Loucy (cell line): ENCODE measurements around the gene NPY2R.

ENCODE experiments used
- H2AFZ ChIP-seq: fragments of 200-600 bp; sonication (generic); 2 replicates; pipeline ENCODE4 v1.6.0; 2016; ENCODE audit warnings: antibody characterized with exemption, mild to moderate bottlenecking, low read length, moderate library complexity
- H3F3A ChIP-seq: fragments of 200-600 bp; 2 replicates; pipeline ENCODE4 v1.6.0; 2016; ENCODE audit warnings: antibody characterized with exemption, low read depth, mild to moderate bottlenecking
- H3K27me3 ChIP-seq: fragments of 200-600 bp; sonication (generic); 2 replicates; pipeline ENCODE4 v1.6.1; 2014; ENCODE audit warnings: low read length, mild to moderate bottlenecking; ENCODE audit not compliant: insufficient read depth, poor library complexity, severe bottlenecking
- H3K36me3 ChIP-seq: fragments of 200-600 bp; sonication (generic); 2 replicates; pipeline ENCODE4 v1.6.1; 2016; ENCODE audit warnings: low read length; ENCODE audit not compliant: insufficient read depth
- H3K4me1 ChIP-seq: fragments of 200-600 bp; sonication (generic); 2 replicates; pipeline ENCODE4 v1.5.1; 2014; ENCODE audit warnings: low read length, mild to moderate bottlenecking; ENCODE audit not compliant: insufficient read depth, poor library complexity, severe bottlenecking
- H3K4me2 ChIP-seq: fragments of 200-600 bp; sonication (generic); 2 replicates; pipeline ENCODE4 v1.6.0; 2014; ENCODE audit warnings: antibody characterized with exemption, low read length, low read depth, mild to moderate bottlenecking; ENCODE audit not compliant: poor library complexity, severe bottlenecking
- H3K4me3 ChIP-seq: fragments of 200-600 bp; sonication (generic); 2 replicates; pipeline ENCODE4 v1.5.1; 2014; ENCODE audit warnings: low read length, mild to moderate bottlenecking, mixed read lengths; ENCODE audit not compliant: poor library complexity, severe bottlenecking
- H3K79me2 ChIP-seq: fragments of 200-600 bp; sonication (generic); 2 replicates; pipeline ENCODE4 v1.6.1; 2014; ENCODE audit warnings: low read length; ENCODE audit not compliant: insufficient read depth
- H3K9ac ChIP-seq: fragments of 200-600 bp; sonication (generic); 2 replicates; pipeline ENCODE4 v1.6.0; 2014; ENCODE audit warnings: mild to moderate bottlenecking, low read depth, low read length, moderate library complexity; ENCODE audit not compliant: poor library complexity, severe bottlenecking
- H3K9me2 ChIP-seq: fragments of 200-600 bp; sonication (generic); replicated peaks from 2 replicates; pipeline ENCODE4 v1.6.1; 2016; ENCODE audit warnings: low read depth, low read length, mixed read lengths
- H3K9me3 ChIP-seq: fragments of 200-600 bp; sonication (generic); 2 replicates; pipeline ENCODE4 v1.6.1; 2014; ENCODE audit warnings: mild to moderate bottlenecking, antibody characterized with exemption, low read length, low read depth; ENCODE audit not compliant: insufficient read depth
- H4K20me1 ChIP-seq: fragments of 200-600 bp; sonication (generic); 2 replicates; pipeline ENCODE4 v1.6.0; 2014; ENCODE audit warnings: antibody characterized with exemption, low read length, mild to moderate bottlenecking; ENCODE audit not compliant: insufficient read depth, poor library complexity, severe bottlenecking
- CTCF ChIP-seq: fragments of 200-600 bp; sonication (generic); conservative IDR thresholded peaks from 2 replicates; pipeline ENCODE4 v1.5.1; 2014; ENCODE audit warnings: mild to moderate bottlenecking, antibody characterized with exemption, low read length
- EZH2phosphoT487 ChIP-seq: fragments of 200-600 bp; IDR thresholded peaks from 2 replicates; pipeline ENCODE4 v1.6.1; 2018; ENCODE audit warnings: antibody characterized with exemption, mild to moderate bottlenecking, moderate library complexity, borderline replicate concordance

NPY2R gene

GRCh38 chr4:155170569-155170968, 37.9 kb upstream of the NPY2R start:
- Histone ChIP-seq H3K4me2 (no peak overlapping the region), H3K9ac (no peak overlapping the region), H3K4me1 (no peaks in the 10 kb centered on the region), H3F3A (no peaks in the 10 kb centered on the region), H3K79me2 (no peaks in the 10 kb centered on the region), H3K9me2 (no peaks in the 10 kb centered on the region), H2AFZ (no peak overlapping the region), H3K27me3 (no peaks in the 10 kb centered on the region), H4K20me1 (no peaks in the 10 kb centered on the region), H3K9me3 (no peaks in the 10 kb centered on the region), H3K36me3 (no peaks in the 10 kb centered on the region), H3K4me3 (no peak overlapping the region)
- TF ChIP-seq CTCF (no peak), EZH2phosphoT487 (no peak)

- Histone ChIP-seq H3K4me2 (no peak overlapping the region), H3K9me3 (no peaks in the 10 kb centered on the region), H3K9me2 (no peaks in the 10 kb centered on the region), H3K4me3 (no peak overlapping the region), H3K9ac (no peak overlapping the region), H4K20me1 (no peaks in the 10 kb centered on the region), H3K36me3 (no peaks in the 10 kb centered on the region), H3K4me1 (no peaks in the 10 kb centered on the region), H2AFZ (no peak overlapping the region), H3K27me3 (no peaks in the 10 kb centered on the region), H3K79me2 (no peaks in the 10 kb centered on the region), H3F3A (no peaks in the 10 kb centered on the region)
- TF ChIP-seq CTCF (no peak), EZH2phosphoT487 (no peak)
Measured at GRCh38 chr4:155173371-155173770, 35.1 kb upstream of the NPY2R start.

- H3K79me2 ChIP-seq, result no peaks in the 10 kb centered on the region
- no peaks in the 10 kb centered on the region for H3K27me3 ChIP-seq
- no peaks in the 10 kb centered on the region for H3K9me2 ChIP-seq
- no peaks in the 10 kb centered on the region for H3K4me1 ChIP-seq
- H3K9ac ChIP-seq, result no peak overlapping the region
- no peak for TF ChIP-seq CTCF
- TF ChIP-seq EZH2phosphoT487, result no peak
- H3K4me2 ChIP-seq, result no peak overlapping the region
- no peak overlapping the region for H3K4me3 ChIP-seq
- H3K9me3 ChIP-seq, result no peaks in the 10 kb centered on the region
- no peak overlapping the region for H2AFZ ChIP-seq
- no peaks in the 10 kb centered on the region for H3K36me3 ChIP-seq
- H4K20me1 ChIP-seq, result no peaks in the 10 kb centered on the region
- H3F3A ChIP-seq, result no peaks in the 10 kb centered on the region
Measured at GRCh38 chr4:155174668-155175067, 33.8 kb upstream of the NPY2R start.
